Activated CD8-positive, alpha-beta T cell treated with anti-CD3 and anti-CD28 coated beads for 36 hours (primary cell): Measurements from ENCODE around the gene EMX1. TPM values are rescaled to one million over a fixed set of nuclear protein-coding genes. Genes with fewer than 3 reads are reported as not detected.

ENCODE experiments used
- ATAC-seq: fragments of 200-7000 bp; cut with Tn5 transposase; one replicate; pipeline ENCODE4 v1.10.0; 2021; ENCODE audit warnings: mild to moderate bottlenecking, moderate library complexity
- CTCF ChIA-PET: fragments of 350-600 bp; sonication (Branson Sonifier 250); formaldehyde crosslinking; loops from one replicate; lab custom pipeline; 2021; ENCODE audit warnings: antibody characterized with exemption; lab: Charles Lee
- POLR2A ChIA-PET: fragments of 350-600 bp; sonication (Branson Sonifier 250); formaldehyde crosslinking; loops from one replicate; lab custom pipeline; 2021; ENCODE audit warnings: antibody characterized with exemption; lab: Charles Lee
- DNase-seq: peaks from one replicate; pipeline ENCODE4 v3.0.0-alpha.2; 2020
- H3K27ac Mint-ChIP-seq: one replicate; pipeline ENCODE4 v1.8.0; 2021; ENCODE audit warnings: mild to moderate bottlenecking, mixed read lengths
- H3K27me3 Mint-ChIP-seq: one replicate; pipeline ENCODE4 v1.8.0; 2021; ENCODE audit warnings: mixed read lengths
- H3K36me3 Mint-ChIP-seq: one replicate; pipeline ENCODE4 v1.8.0; 2021; ENCODE audit warnings: low read depth, mixed read lengths
- H3K4me1 Mint-ChIP-seq: one replicate; pipeline ENCODE4 v1.8.0; 2021; ENCODE audit warnings: low read depth, mixed read lengths
- H3K4me3 Mint-ChIP-seq: one replicate; pipeline ENCODE4 v1.8.0; 2021; ENCODE audit warnings: mild to moderate bottlenecking, moderate library complexity, mixed read lengths
- H3K9me3 Mint-ChIP-seq: one replicate; pipeline ENCODE4 v1.8.0; 2021; ENCODE audit warnings: mixed read lengths
- CTCF ChIP-seq: fragments of 200-600 bp; IDR thresholded peaks from one replicate; pipeline ENCODE4 v1.8.0; 2022; ENCODE audit warnings: antibody characterized with exemption, mild to moderate bottlenecking
- intact Hi-C: fragments of 100-400 bp; cut with micrococcal nuclease; formaldehyde crosslinking; loops from one replicate; pipeline ENCODE4 v1.10.0; 2022
- total RNA-seq, 2 experiments: library from RNA; stranded (reverse); gene quantifications; one replicate each; pipeline ENCODE4 v1.2.3, GENCODE V29; 2021

The EMX1 gene
- total RNA-seq, 2 experiments from 2014 or later: not detected

GRCh38 chr2:72908741-72909140, 8.6 kb upstream of the EMX1 start:
- H3K27me3 Mint-ChIP-seq: peaks cover 55% of the 10 kb centered on the region
- no peak for TF ChIP-seq CTCF
- DNase-seq (no peak), ATAC-seq (no peak)
- no peak overlapping the region for H3K27ac Mint-ChIP-seq
- H3K36me3 Mint-ChIP-seq: no peaks in the 10 kb centered on the region
- H3K9me3 Mint-ChIP-seq: no peaks in the 10 kb centered on the region
- intact Hi-C loops: no loop called here
- POLR2A ChIA-PET: interaction anchor here (0.6 kb wide), 1 partner anchor 231 kb away, joined by 4 read pairs; no protein-coding TSS in a partner anchor
- CTCF ChIA-PET: interaction anchor here (0.6 to 1.7 kb wide), 3 partner anchors 15 to 31 kb away, joined by 3 to 11 read pairs (median 3); no protein-coding TSS in a partner anchor
- no peaks in the 10 kb centered on the region for H3K4me1 Mint-ChIP-seq
- no peak overlapping the region for H3K4me3 Mint-ChIP-seq

- no peak for TF ChIP-seq CTCF
- intact Hi-C loops: no loop called here
- no peak for ATAC-seq
- H3K4me1 Mint-ChIP-seq: peaks cover 12% of the 10 kb centered on the region
- no peaks in the 10 kb centered on the region for H3K36me3 Mint-ChIP-seq
- DNase-seq: no peak
- H3K9me3 Mint-ChIP-seq: no peaks in the 10 kb centered on the region
- H3K27ac Mint-ChIP-seq: no peak overlapping the region
- CTCF ChIA-PET: interaction anchor here (1.3 to 2.5 kb wide), 2 partner anchors 18 to 25 kb away, joined by 3 to 14 read pairs; no protein-coding TSS in a partner anchor
- no peak overlapping the region for H3K4me3 Mint-ChIP-seq
- POLR2A ChIA-PET: no interaction called here
- H3K27me3 Mint-ChIP-seq: peaks cover 73% of the 10 kb centered on the region
Measured at GRCh38 chr2:72911256-72911655, 6.1 kb upstream of the EMX1 start.

- CTCF ChIA-PET: interaction anchor here (1.0 to 2.8 kb wide), 2 partner anchors 21 to 60 kb away, joined by 3 to 13 read pairs; no protein-coding TSS in a partner anchor
- no peak overlapping the region for H3K27ac Mint-ChIP-seq
- H3K4me3 Mint-ChIP-seq: no peak overlapping the region
Measured at GRCh38 chr2:72913486-72914205, 3.7 kb upstream of the EMX1 start.

GRCh38 chr2:72914206-72914559, 3.1 kb upstream of the EMX1 start:
- ATAC-seq: no peak

More at GRCh38 chr2:72913486-72914205, 3.7 kb upstream of the EMX1 start:
- ATAC-seq (no peak), DNase-seq (no peak)
- Mint-ChIP-seq H3K36me3 (no peaks in the 10 kb centered on the region), H3K9me3 (no peaks in the 10 kb centered on the region), H3K27me3 (peaks cover 75% of the 10 kb centered on the region), H3K4me1 (peaks cover 20% of the 10 kb centered on the region)
- no peak for TF ChIP-seq CTCF
- POLR2A ChIA-PET: no interaction called here
- intact Hi-C loops: no loop called here

More at GRCh38 chr2:72914206-72914559, 3.1 kb upstream of the EMX1 start:
- Mint-ChIP-seq H3K27me3 (peaks cover 77% of the 10 kb centered on the region), H3K36me3 (no peaks in the 10 kb centered on the region), H3K4me1 (peaks cover 23% of the 10 kb centered on the region), H3K27ac (no peak overlapping the region), H3K4me3 (no peak overlapping the region), H3K9me3 (no peaks in the 10 kb centered on the region)
- ChIA-PET CTCF (interaction anchor here (0.6 to 2.8 kb wide), 3 partner anchors 18 to 60 kb away, joined by 3 to 13 read pairs (median 3); no protein-coding TSS in a partner anchor), POLR2A (no interaction called here)
- DNase-seq: no peak
- no peak for TF ChIP-seq CTCF
- intact Hi-C loops: no loop called here
